ENCODE data around the gene TMPRSS4. TPM values are rescaled to one million over a fixed set of nuclear protein-coding genes. Genes with fewer than 3 reads are reported as not detected.
A peak's percentile ranks its signal among the peaks of the same experiment; 100 is the strongest.

TMPRSS4 gene
- total and polyA plus RNA-seq, 2 of the 13 experiments (the other 11 are each of a cell fraction or from before 2014, with no cell fraction given): 0.32 TPM; not detected in 1

GRCh38 chr11:118095967-118096367 is 19.1 kb downstream of the TMPRSS4 start (continued):
- TF ChIP-seq GZF1 (CRISPR knock-in tag; IDR thresholded peaks at IDR 0.05) (0 out of 2 replicates have a peak, but pooled peaks have one; percentile 35), ZNF33A (CRISPR knock-in tag; IDR thresholded peaks at IDR 0.05; ENCODE audit: borderline replicate concordance) (no peak), DMTF1 (CRISPR knock-in tag; IDR thresholded peaks at IDR 0.05) (no peak), HNF4G (IDR thresholded peaks at IDR 0.05; ENCODE audit: borderline replicate concordance, low read depth, low read length) (peak; percentile 59; the same call in 1 of the 2 replicates), HNF4G (CRISPR knock-in tag; IDR thresholded peaks at IDR 0.05; ENCODE audit: borderline replicate concordance, low read depth) (peak; percentile 72; the same call in 1 of the 2 replicates), ZNF607 (CRISPR knock-in tag; IDR thresholded peaks at IDR 0.05; ENCODE audit: borderline replicate concordance) (no peak), ZNF7 (CRISPR knock-in tag; IDR thresholded peaks at IDR 0.05) (no peak), ZNF350 (CRISPR knock-in tag; IDR thresholded peaks at IDR 0.05; ENCODE audit: borderline replicate concordance, low read depth) (no peak), SIN3A (IDR thresholded peaks at IDR 0.05; ENCODE audit: borderline replicate concordance, low read depth, low read length) (no peak), HMGA1 (CRISPR knock-in tag; conservative IDR thresholded peaks at IDR 0.05) (no peak), RFXAP (CRISPR knock-in tag; IDR thresholded peaks at IDR 0.05; ENCODE audit: borderline replicate concordance) (no peak), THAP8 (CRISPR knock-in tag; IDR thresholded peaks at IDR 0.05; ENCODE audit: borderline replicate concordance) (no peak), NFE2L1 (CRISPR knock-in tag; IDR thresholded peaks at IDR 0.05; ENCODE audit: borderline replicate concordance) (no peak), DZIP1 (CRISPR knock-in tag; IDR thresholded peaks at IDR 0.05) (no peak), PAF1 (CRISPR knock-in tag; IDR thresholded peaks at IDR 0.05) (no peak), SNAPC5 (CRISPR knock-in tag; IDR thresholded peaks at IDR 0.05; ENCODE audit: borderline replicate concordance) (no peak), MED1 (CRISPR knock-in tag; IDR thresholded peaks at IDR 0.05) (peak; percentile 84), FOXA3 (CRISPR knock-in tag; IDR thresholded peaks at IDR 0.05) (peak; percentile 77), ELF4 (CRISPR knock-in tag; IDR thresholded peaks at IDR 0.05; ENCODE audit: borderline replicate concordance) (no peak)
- TF ChIP-seq, protein P1, sequence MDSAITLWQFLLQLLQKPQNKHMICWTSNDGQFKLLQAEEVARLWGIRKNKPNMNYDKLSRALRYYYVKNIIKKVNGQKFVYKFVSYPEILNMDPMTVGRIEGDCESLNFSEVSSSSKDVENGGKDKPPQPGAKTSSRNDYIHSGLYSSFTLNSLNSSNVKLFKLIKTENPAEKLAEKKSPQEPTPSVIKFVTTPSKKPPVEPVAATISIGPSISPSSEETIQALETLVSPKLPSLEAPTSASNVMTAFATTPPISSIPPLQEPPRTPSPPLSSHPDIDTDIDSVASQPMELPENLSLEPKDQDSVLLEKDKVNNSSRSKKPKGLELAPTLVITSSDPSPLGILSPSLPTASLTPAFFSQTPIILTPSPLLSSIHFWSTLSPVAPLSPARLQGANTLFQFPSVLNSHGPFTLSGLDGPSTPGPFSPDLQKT (CRISPR knock-in tag; IDR thresholded peaks at IDR 0.05; ENCODE audit: borderline replicate concordance): no peak

Measured in HepG2 (cell line).